PFSK-1 (cell line): ENCODE data around the gene WNT3.

Experiments used
- FOXP2 ChIP-seq: optimal IDR thresholded peaks from 2 replicates; pipeline ENCODE3; 2011; ENCODE audit warnings: borderline replicate concordance, control low read depth, inconsistent platforms; ENCODE audit not compliant: insufficient read depth; ENCODE audit errors: extremely low read length, extremely low read depth
- POLR2AphosphoS5 ChIP-seq: IDR thresholded peaks from 2 replicates; pipeline ENCODE4 v1.6.1; 2012; ENCODE audit warnings: low read depth, mild to moderate bottlenecking, control low read depth, low read length, moderate library complexity
- SIN3A ChIP-seq: IDR thresholded peaks from 2 replicates; pipeline ENCODE4 v1.6.1; 2012; ENCODE audit warnings: mild to moderate bottlenecking, low read length, moderate library complexity, borderline replicate concordance; ENCODE audit not compliant: insufficient read depth
- TAF1 ChIP-seq: IDR thresholded peaks from 2 replicates; pipeline ENCODE4 v1.6.1; 2012; ENCODE audit warnings: low read length, control low read depth, borderline replicate concordance; ENCODE audit not compliant: insufficient read depth
- TF ChIP-seq, protein P1 (sequence below), 2 experiments: IDR thresholded peaks; 2 replicates each; pipeline versions ENCODE4 v1.6.1 to v1.8.0; 2011 to 2012; ENCODE audit warnings: low read depth in 2 of 2, low read length in 2 of 2, control low read depth in 1 of 2, inconsistent platforms in 1 of 2, mild to moderate bottlenecking in 1 of 2, moderate library complexity in 1 of 2; ENCODE audit not compliant: insufficient read depth in 1 of 2

WNT3 gene

GRCh38 chr17:46795379-46795952 lies 23.0 kb downstream of the WNT3 start:
- TF ChIP-seq TAF1 (no peak), SIN3A (no peak)

DNA sequence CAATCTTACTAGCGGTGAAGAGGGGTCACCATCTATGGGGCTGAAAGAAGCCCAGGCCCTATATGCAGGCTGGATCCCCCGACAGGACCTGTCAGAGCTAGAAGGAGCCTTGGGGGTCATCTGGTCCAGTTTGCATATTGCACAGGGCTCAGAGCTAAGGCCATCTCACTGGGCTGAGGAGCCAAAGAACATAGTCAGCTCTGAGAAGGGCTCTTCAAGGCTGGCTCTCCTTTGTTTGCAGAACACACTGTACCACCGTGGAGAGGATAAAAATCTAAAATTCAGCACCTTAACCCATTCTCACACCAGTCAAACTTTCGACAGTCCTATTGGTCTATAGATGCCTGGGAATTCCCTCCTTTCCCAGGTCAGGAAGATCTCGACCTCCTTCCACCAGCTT lies 24.2 kb downstream of the WNT3 start:
- TF ChIP-seq, protein P1, sequence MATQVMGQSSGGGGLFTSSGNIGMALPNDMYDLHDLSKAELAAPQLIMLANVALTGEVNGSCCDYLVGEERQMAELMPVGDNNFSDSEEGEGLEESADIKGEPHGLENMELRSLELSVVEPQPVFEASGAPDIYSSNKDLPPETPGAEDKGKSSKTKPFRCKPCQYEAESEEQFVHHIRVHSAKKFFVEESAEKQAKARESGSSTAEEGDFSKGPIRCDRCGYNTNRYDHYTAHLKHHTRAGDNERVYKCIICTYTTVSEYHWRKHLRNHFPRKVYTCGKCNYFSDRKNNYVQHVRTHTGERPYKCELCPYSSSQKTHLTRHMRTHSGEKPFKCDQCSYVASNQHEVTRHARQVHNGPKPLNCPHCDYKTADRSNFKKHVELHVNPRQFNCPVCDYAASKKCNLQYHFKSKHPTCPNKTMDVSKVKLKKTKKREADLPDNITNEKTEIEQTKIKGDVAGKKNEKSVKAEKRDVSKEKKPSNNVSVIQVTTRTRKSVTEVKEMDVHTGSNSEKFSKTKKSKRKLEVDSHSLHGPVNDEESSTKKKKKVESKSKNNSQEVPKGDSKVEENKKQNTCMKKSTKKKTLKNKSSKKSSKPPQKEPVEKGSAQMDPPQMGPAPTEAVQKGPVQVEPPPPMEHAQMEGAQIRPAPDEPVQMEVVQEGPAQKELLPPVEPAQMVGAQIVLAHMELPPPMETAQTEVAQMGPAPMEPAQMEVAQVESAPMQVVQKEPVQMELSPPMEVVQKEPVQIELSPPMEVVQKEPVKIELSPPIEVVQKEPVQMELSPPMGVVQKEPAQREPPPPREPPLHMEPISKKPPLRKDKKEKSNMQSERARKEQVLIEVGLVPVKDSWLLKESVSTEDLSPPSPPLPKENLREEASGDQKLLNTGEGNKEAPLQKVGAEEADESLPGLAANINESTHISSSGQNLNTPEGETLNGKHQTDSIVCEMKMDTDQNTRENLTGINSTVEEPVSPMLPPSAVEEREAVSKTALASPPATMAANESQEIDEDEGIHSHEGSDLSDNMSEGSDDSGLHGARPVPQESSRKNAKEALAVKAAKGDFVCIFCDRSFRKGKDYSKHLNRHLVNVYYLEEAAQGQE (IDR thresholded peaks at IDR 0.05; ENCODE audit: insufficient read depth in 1 of 2, low read depth in 2 of 2, low read length in 2 of 2), result no peak
- TF ChIP-seq SIN3A (no peak), TAF1 (no peak), POLR2AphosphoS5 (no peak), FOXP2 (no peak)

- TF ChIP-seq TAF1 (no peak), POLR2AphosphoS5 (no peak)
- TF ChIP-seq, protein P1 (IDR thresholded peaks at IDR 0.05; ENCODE audit: insufficient read depth in 1 of 2, low read depth in 2 of 2, low read length in 2 of 2), result no peak
Observed at GRCh38 chr17:46793541-46793940, 25.0 kb downstream of the WNT3 start.

DNA sequence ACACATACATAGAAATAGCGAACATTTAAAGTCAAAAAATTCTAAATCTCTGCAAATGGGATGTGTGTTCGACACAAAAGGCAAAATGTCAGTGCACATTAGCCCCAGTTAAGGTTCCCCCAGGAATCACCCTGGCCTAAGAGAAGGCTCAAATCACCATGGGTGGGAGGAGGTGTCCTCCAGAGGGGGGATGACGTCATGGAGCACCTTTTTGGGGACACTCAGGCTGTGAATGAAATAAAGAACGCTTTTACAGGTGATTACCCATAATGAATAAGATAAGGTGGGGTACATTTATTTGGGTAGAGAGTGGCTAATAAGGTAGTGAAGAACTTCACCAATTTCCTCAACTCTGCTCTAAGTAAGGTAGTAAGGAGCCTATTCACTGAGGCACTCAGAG lies 26.4 kb downstream of the WNT3 start:
- TF ChIP-seq, protein P1 (IDR thresholded peaks at IDR 0.05; ENCODE audit: insufficient read depth in 1 of 2, low read depth in 2 of 2, low read length in 2 of 2), result no peak
- TF ChIP-seq FOXP2 (no peak), POLR2AphosphoS5 (no peak), SIN3A (no peak), TAF1 (no peak)

DNA sequence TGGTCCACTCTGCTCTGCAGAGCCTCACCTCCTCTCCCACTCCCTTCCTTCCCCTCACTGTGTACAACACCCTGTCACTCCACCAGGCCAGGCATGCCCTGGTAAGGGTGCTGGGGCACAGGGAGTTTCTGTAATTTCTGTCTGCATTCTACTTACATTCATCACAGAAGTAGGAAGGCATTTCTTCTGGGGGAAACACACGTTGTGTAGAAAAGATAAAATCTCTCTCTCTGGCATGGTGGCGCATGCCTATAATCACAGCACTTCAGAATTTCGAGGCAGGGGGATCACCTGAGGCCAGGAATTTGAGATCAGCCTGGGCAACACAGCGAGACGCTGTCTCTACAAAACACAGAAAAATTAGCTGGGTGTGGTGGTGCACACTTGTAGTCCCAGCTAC lies 27.0 kb downstream of the WNT3 start:
- TF ChIP-seq FOXP2 (no peak), TAF1 (no peak), POLR2AphosphoS5 (no peak), SIN3A (no peak)
- TF ChIP-seq, protein P1 (IDR thresholded peaks at IDR 0.05; ENCODE audit: insufficient read depth in 1 of 2, low read depth in 2 of 2, low read length in 2 of 2), result no peak

- TF ChIP-seq SIN3A, result no peak
Observed at GRCh38 chr17:46790216-46790615, 28.3 kb downstream of the WNT3 start.
